HL-60 (cell line): ENCODE data around the gene LFNG.

Source experiments
- DNase-seq, 2 experiments: peaks; one replicate each; pipeline ENCODE4 v3.0.0-alpha.2; 2010 to 2020; ENCODE audit warnings: low read depth in 1 of 2, low spot score in 1 of 2
- H3K27ac ChIP-seq: fragments of 250-450 bp; sonication (Bioruptor Pico); replicated peaks from 2 replicates; pipeline ENCODE4 v1.5.1; 2020; ENCODE audit warnings: mild to moderate bottlenecking, moderate library complexity
- H3K27me3 ChIP-seq: fragments of 250-450 bp; sonication (Bioruptor Pico); 2 replicates; pipeline ENCODE4 v1.5.1; 2021; ENCODE audit warnings: mild to moderate bottlenecking, moderate library complexity; ENCODE audit not compliant: insufficient read depth, poor library complexity, severe bottlenecking
- H3K4me3 ChIP-seq: replicated peaks from 2 replicates; pipeline ENCODE4 v1.5.1; 2011; ENCODE audit warnings: mild to moderate bottlenecking, control low read depth, low read length; ENCODE audit not compliant: insufficient read depth
- CTCF ChIP-seq: IDR thresholded peaks from one replicate; pipeline ENCODE4 v1.5.1; 2011; ENCODE audit warnings: low read length, control low read depth, inconsistent platforms; ENCODE audit not compliant: insufficient read depth
- GABPA ChIP-seq: IDR thresholded peaks from 2 replicates; pipeline ENCODE4 v1.6.1; 2012; ENCODE audit warnings: low read depth
- POLR2AphosphoS5 ChIP-seq: IDR thresholded peaks from 2 replicates; pipeline ENCODE4 v1.6.1; 2012; ENCODE audit warnings: low read depth
- REST ChIP-seq: IDR thresholded peaks from 2 replicates; pipeline ENCODE4 v1.6.1; 2012; ENCODE audit warnings: low read depth; ENCODE audit not compliant: insufficient replicate concordance
- SPI1 ChIP-seq: IDR thresholded peaks from 2 replicates; pipeline ENCODE4 v1.6.1; 2012; ENCODE audit warnings: low read depth, mild to moderate bottlenecking, borderline replicate concordance

LFNG gene

GRCh38 chr7:2523461-2523936 lies 3.9 kb downstream of the LFNG start:
- no peak for TF ChIP-seq REST
- no peak for TF ChIP-seq SPI1
- no peak for TF ChIP-seq GABPA
- TF ChIP-seq CTCF: no peak
- no peak for TF ChIP-seq POLR2AphosphoS5
- H3K27ac ChIP-seq: peak overlapping the region; percentile 46
- peak in 1 of 2 experiments; percentile 42 for DNase-seq
- peak overlapping the region; percentile 71 for H3K4me3 ChIP-seq
- H3K27me3 ChIP-seq: no peaks in the 10 kb centered on the region

DNA sequence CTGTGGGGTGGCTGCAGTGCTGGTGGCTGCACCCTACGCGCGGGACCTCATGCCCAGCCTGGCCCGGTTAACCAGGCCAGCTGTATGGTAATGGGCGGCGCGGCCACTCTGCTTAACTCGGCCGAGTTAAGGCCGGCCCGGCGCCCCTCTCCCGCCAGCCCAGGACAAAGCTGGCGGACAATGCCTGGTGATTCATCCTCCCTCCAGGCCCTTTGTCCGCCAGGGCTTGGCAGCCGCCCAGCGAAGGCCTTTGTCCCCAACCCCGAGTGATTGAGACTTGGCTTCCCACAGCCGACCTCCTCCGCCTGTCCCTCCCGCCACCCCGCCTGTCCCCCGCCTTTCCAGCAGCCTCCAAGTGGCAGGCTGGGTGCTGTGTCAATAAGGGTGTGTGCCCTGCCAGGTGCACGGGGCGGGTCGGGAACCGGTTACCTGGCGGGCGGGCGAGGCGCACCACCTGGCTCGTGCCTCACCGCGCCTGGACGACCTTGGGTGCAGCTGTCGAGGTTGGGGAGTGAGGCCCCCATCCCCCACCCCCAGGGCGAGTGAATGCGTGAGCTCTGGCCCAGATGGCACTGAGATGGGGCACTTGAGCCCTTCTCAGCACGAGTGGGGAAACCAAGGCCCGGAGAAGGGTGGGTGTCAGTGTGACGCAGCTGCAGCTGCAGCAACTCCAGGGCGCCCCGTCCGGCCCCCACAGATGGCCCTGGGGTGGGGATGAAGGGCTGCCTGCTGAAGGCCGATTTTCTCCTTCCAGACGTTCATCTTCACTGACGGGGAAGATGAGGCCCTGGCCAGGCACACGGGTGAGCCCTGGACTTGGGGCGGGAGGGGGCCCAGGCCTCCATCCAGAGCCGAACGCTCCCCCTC lies 4.6 kb downstream of the LFNG start:
- Histone ChIP-seq H3K4me3 (peak overlapping the region; percentile 71), H3K27me3 (no peaks in the 10 kb centered on the region), H3K27ac (peak overlapping the region; percentile 46)
- TF ChIP-seq CTCF (no peak), REST (no peak), SPI1 (no peak), GABPA (no peak), POLR2AphosphoS5 (no peak)
- DNase-seq: peak; percentile 42 to 45

- Histone ChIP-seq H3K27ac (peak overlapping the region; percentile 33), H3K4me3 (no peak overlapping the region), H3K27me3 (no peaks in the 10 kb centered on the region)
- no peak for DNase-seq
- TF ChIP-seq SPI1 (no peak), REST (no peak), GABPA (no peak), CTCF (no peak), POLR2AphosphoS5 (no peak)
These were observed 5.5 kb downstream of the LFNG start for GRCh38 chr7:2524808-2525657.
